Medulla oblongata (tissue), 1 donor: ENCODE results near the gene OLFML3.
A peak's percentile ranks its signal among the peaks of the same experiment; 100 is the strongest.

Experiments used
- DNase-seq: peaks from one replicate; pipeline ENCODE4 v3.0.0-alpha.2; 2015; ENCODE audit errors: extremely low spot score

The OLFML3 gene

DNA sequence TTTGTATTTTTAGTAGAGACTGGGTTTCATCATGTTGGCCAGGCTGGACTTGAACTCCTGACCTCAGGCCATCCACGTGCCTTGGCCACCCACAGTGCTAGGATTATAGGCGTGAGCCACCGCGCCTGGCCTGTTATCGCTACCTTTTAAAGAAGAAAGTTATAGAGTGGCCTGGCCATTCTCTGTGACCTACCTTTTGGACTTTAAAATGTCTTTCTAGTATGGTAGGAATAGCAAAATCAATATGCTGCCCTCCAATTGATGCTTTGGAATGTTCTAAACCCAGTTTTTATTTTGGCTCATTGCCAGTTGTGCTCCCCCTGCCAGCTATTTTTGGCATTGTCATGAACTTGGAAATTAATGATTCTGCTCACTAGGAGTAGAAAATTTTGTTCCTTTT, 30.3 kb upstream of the OLFML3 start:
- no peak for DNase-seq

DNA sequence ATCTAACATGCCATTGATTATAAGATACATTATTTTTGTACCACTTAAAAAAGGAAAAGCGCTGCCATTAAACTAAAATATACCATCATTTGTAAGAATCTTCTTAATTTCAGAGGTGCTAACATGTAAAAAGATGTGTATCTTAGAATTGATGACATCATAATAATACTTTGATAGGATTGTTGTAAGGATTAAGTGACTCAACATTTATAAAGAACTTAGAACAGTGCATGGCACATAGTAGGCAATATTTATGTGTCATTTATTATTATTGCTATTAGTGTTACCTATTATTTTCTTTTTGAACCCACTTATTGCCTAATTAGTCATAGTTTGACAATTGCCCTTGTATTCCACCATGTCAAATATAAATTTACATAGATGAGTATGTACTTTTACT, 28.4 kb upstream of the OLFML3 start:
- DNase-seq, result no peak

DNA sequence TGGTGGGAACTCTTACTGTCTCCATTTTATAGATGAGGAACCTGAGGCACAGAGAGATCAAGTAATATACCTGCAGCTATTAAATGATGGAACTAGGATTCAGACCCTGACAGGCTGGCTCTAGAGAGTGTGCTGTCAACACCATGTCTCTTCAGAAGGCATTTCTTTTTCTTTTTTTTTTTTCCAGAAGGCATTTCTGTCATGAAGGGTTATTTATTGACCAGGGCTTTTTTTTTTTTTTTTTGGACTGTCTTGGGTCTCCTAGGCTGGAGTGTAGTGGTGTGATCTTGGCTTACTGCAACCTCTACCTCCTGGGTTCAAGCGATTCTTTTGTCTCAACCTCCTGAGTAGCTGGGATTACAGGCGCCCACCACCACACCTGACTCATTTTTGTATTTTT, 27.6 kb upstream of the OLFML3 start:
- DNase-seq, result no peak

GRCh38 chr1:113957984-113958383, 21.3 kb upstream of the OLFML3 start:
- no peak for DNase-seq

GRCh38 chr1:113958691-113959090, 20.6 kb upstream of the OLFML3 start:
- DNase-seq, result no peak

- peak; percentile 51 for DNase-seq
Observed at GRCh38 chr1:113963281-113963906, 15.9 kb upstream of the OLFML3 start.

DNA sequence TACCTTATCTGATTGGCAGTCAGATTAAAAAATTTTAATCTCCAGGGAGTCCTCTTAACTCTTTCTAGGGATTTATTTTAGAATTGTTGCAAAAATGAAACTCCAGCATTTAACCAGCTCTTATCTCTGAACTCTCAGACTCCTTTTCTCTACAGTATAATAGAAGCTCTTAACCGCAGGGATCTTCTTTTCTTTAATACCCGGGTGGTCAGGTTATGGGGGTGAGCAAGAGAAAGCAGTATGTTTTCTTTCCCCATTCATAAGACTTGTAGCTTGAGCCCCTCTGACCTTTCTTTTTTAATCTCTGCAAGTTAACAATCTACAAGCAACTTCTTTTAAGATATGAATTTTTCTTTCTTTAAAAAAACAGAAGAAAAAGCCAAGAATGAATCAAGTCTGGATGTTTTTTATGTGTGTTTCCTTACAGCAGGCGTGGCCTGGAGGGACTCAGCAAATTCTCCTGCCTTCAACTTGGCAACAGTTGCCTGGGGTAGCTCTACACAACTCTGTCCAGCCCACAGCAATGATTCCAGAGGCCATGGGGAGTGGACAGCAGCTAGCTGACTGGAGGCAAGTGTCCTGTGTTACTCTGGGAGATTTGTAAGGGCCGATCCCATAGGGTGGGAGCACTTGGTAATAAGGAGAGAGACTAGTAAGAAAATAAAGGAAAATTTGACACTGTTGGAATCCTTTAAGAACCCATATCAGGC, 13.4 kb upstream of the OLFML3 start:
- DNase-seq, result peak; percentile 44

DNA sequence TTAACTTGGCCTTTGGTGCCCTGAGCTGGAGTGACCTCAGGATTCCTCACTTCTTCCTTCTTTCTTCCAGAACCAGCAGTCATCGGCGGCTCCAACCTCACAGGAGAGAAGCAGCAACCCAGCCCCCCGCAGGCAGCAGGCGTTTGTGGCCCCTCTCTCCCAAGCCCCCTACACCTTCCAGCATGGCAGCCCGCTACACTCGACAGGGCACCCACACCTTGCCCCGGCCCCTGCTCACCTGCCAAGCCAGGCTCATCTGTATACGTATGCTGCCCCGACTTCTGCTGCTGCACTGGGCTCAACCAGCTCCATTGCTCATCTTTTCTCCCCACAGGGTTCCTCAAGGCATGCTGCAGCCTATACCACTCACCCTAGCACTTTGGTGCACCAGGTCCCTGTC, 6.3 kb upstream of the OLFML3 start:
- no peak for DNase-seq

DNA sequence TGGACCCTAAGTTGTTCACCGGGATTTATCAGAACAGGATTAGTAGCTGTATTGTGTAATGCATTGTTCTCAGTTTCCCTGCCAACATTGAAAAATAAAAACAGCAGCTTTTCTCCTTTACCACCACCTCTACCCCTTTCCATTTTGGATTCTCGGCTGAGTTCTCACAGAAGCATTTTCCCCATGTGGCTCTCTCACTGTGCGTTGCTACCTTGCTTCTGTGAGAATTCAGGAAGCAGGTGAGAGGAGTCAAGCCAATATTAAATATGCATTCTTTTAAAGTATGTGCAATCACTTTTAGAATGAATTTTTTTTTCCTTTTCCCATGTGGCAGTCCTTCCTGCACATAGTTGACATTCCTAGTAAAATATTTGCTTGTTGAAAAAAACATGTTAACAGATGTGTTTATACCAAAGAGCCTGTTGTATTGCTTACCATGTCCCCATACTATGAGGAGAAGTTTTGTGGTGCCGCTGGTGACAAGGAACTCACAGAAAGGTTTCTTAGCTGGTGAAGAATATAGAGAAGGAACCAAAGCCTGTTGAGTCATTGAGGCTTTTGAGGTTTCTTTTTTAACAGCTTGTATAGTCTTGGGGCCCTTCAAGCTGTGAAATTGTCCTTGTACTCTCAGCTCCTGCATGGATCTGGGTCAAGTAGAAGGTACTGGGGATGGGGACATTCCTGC, 3.9 kb upstream of the OLFML3 start:
- DNase-seq, result peak; percentile 22

DNA sequence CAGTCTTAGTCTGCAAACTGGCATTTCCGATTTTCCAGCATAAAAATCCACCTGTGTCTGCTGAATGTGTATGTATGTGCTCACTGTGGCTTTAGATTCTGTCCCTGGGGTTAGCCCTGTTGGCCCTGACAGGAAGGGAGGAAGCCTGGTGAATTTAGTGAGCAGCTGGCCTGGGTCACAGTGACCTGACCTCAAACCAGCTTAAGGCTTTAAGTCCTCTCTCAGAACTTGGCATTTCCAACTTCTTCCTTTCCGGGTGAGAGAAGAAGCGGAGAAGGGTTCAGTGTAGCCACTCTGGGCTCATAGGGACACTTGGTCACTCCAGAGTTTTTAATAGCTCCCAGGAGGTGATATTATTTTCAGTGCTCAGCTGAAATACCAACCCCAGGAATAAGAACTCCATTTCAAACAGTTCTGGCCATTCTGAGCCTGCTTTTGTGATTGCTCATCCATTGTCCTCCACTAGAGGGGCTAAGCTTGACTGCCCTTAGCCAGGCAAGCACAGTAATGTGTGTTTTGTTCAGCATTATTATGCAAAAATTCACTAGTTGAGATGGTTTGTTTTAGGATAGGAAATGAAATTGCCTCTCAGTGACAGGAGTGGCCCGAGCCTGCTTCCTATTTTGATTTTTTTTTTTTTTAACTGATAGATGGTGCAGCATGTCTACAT, 2.5 kb upstream of the OLFML3 start:
- peak; percentile 39 for DNase-seq

GRCh38 chr1:113977906-113978305, 1.4 kb upstream of the OLFML3 start:
- DNase-seq, result no peak

DNA sequence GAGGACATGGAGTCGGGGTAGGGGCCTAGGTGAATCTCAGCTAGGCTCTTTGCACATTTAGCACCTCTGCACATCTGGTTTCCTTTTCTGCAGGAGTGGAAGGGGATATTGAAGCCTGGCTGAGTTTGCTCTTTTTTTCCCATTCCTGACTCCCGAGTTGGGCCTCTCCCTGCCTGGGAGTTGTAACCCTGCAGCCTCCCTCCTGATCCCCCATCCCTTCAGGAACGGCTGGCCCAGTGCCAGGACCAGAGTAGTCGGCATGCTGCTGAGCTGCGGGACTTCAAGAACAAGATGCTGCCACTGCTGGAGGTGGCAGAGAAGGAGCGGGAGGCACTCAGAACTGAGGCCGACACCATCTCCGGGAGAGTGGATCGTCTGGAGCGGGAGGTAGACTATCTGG, 836 bp downstream of the OLFML3 start:
- DNase-seq, result peak; percentile 27

DNA sequence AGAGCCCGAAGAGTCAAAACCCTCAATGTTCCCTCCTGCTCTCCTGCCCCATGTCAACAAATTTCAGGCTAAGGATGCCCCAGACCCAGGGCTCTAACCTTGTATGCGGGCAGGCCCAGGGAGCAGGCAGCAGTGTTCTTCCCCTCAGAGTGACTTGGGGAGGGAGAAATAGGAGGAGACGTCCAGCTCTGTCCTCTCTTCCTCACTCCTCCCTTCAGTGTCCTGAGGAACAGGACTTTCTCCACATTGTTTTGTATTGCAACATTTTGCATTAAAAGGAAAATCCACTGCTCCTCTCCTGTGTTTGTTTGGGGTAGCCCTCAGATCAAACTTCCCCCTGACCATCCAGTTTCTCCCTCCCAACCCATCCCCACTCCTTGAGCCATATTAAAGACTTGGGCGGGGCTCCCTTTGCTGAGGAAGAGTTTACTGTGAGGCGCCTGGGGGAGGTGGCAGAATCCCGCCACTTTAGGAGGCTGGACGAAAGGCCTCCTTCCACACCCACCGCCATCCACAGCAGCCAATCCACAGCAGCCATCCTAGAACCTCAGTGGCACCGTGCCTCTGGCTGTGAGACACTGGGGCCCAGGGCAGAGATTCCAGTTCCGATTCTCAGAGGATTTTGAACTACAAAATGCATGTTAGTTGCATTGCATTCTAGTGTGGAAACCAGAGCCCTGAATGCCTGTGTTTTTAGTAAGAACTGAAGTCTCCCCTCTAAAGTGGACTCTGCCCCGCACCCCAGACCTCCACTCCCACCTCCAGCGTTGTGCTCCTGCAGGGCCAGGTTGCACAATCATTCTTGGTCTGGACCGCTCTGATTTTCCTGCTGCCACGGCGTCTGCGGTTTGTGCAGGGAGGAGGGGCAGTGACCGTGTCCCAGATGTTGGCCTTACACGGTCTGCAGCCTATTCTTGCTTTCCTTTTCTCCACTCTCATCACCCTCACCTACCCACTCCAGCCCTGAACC, 3.0 kb downstream of the OLFML3 start:
- peak; percentile 38 for DNase-seq

DNA sequence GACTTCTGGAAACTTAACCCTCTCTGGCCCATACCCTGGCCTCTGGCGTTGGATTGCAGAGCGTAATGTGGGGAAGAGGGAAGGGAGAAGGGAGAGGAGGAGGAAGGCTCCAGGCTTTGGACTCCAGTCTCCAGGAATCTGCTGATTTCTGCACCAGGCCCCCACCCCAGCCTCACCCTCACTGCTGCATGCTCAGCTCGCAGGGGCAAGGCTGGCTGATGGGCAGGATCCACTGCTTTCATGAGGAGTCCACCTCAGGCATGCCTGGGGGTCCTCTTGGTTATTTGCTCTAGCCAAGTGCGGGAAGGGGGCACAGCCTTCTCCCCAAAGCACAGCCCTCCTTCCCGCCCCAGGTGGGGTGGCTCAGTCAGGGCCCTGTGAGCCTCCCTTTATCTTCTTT, 3.7 kb downstream of the OLFML3 start:
- no peak for DNase-seq

- DNase-seq, result no peak
Observed at GRCh38 chr1:113983391-113983790, 4.1 kb downstream of the OLFML3 start.

DNA sequence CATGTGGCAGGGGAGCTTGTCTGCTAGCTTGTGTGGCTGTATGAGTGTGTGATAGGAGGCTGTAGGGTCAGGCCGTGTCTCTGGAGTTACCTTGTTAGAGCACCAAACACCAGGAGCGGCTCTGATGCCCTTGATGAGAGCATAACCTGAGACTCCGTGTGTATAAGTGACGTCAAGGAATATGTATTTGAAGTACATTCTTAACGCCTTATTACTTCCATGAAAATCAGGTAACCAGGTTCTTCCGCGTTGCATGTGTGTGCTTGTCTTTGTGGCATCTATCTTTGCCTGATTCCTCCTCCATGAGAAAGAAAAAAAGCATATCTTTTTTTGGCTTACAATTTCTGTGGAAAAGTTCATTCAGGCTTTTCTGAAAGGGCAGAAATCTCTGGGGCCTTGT, 4.6 kb downstream of the OLFML3 start:
- DNase-seq, result no peak

DNA sequence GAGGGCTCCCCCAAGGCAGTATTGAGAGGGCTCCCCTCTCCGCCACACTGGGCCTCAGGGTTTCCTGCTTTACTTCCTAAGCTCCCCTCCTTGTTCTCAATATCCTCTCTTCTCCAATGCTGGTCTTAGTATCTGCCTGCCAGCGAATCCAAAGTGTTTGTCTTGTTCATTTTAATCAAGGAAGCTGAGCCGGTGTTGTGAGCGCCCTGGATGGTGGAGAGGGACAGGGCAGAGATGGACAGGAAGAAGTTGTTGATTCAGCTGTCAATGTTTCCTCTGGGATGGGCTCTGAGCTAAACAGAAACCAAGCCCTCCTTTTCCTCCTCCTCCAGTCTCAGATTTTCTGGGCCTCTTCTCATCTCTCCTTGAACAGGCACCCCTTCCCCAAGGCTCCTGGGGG, 5.4 kb downstream of the OLFML3 start:
- no peak for DNase-seq

GRCh38 chr1:113986802-113987201, 7.5 kb downstream of the OLFML3 start:
- no peak for DNase-seq

DNA sequence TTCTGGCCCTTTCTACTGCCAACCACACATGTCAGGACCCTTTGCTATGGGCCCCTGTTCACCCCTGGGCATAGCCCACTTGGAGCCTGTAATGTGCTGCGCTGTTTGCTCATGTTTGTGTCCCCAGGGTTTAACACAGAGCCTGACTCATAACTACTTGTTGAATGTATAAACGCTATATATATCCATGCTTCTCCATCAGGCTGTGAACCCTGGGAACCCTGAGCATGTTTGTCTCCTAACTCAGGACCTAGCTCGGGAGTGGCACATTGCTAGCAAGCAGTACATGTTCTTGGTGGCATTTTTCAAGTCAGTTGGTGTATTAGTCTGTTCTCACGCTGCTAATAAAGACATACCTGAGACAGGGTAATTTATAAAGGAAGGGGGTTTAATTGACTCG, 8.0 kb downstream of the OLFML3 start:
- no peak for DNase-seq

- DNase-seq, result no peak
Observed at GRCh38 chr1:113990530-113990929, 11.3 kb downstream of the OLFML3 start.

GRCh38 chr1:113990961-113991360, 11.7 kb downstream of the OLFML3 start:
- DNase-seq, result no peak
